Superior temporal gyrus (tissue), 1 donor: ENCODE results near the gene SLC9A2.

ENCODE experiments used
- DNase-seq: peaks from one replicate; pipeline ENCODE4 v3.0.0-alpha.2; 2016; ENCODE audit errors: extremely low spot score

SLC9A2 gene

DNA sequence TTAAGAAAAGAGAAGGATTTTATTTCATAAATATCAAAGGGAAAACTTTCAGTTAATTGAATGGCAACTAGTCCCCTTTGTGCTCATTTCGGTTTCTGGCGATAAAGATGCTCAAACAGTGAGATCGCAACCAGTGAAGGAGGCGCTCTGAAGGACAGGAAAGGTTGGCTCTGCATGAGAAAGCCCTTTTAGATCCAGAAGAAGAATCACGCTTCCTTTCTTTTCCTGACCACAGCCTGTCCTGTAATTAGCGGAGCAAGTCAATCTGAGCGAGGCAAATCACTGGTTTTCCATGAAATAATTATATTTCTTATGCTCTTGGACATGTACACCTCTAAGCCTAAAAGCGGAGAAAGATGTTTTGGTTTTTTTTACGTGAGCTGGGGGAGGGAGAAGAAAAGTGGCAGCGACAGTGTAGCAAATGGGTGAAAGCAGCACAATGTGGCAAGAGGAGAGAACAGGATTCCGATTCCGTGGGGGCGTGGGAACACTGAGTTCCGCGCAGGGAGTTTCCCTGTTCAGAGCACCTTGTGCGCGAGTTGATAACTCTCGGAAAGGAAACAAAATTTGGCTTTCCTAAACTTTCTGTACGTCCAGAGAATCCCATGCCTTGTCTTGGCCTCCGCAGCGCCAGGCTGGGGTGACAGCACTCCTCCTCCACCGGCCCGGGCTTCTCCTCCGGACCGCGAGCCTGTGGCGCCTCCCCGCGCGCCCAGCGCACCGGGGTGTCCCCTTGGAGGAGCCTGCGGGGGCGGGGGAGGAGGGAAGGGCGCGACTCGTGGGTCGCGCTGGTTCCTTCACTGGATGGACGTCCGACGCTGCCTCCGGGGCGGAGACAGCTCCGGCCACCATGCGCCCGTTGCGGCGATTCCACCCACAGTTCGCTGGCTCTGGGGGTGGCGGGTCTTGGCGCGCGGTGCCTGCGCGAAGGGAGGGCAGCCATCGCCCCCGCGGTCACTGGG lies 620 bp upstream of the SLC9A2 start:
- no peak for DNase-seq

DNA sequence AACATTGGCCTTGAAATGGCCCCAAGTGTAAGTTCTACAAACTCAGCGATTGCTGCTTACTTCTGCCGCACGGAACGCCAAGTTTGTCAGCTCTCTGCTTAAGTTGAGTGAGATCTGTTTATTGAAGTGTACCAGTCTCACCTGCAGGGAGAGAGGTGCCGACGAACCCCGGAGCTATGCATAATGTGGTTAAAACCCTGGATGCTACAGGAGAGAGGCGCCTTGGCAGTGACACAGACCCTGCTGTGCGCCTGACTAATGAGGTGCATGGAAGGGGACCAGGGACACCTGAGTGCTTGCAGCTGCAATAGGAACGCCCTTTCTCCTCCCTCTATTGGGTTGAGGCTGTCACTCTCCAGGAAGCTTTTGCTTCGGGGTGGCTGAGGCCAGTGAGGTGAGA lies 979 bp downstream of the SLC9A2 start:
- DNase-seq = no peak

DNA sequence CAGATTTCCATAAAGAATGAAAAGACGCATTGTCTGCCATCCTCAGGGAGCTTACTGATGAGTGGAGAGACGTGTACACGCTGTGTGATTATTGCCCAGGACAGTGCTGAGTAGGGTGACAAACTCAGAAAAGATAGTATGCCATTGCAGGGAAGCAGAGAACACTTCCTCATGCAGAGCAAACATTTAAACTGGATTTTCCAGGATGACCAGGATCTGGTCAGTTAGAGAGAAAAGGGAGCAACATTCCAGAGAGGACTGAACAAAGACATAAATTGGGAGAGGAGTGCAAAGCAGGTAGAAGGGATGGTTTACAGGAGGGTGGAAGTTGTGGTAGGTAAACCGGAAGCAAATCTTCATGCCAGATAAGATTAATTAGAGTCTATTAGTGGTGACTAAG lies 2.3 kb downstream of the SLC9A2 start:
- DNase-seq = no peak

DNA sequence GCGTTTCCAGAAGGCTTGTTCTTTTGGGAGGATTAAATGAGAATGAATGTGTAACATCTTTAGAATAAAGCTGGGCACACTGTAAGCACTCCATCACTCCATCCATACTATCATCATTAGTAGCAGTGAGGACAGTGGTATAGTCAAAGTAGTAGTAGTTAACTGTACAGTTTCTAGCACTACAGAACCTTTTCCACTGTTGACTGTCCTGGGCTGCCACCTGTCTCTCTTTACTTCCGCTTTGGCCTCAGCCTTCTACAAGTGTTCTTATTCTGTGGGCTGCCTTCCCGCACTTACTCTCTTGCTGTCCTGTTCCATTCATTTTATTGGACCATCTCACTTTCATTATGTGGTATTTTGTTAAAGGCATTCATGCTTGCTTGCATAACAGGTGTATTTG lies 3.3 kb downstream of the SLC9A2 start:
- DNase-seq = no peak

DNA sequence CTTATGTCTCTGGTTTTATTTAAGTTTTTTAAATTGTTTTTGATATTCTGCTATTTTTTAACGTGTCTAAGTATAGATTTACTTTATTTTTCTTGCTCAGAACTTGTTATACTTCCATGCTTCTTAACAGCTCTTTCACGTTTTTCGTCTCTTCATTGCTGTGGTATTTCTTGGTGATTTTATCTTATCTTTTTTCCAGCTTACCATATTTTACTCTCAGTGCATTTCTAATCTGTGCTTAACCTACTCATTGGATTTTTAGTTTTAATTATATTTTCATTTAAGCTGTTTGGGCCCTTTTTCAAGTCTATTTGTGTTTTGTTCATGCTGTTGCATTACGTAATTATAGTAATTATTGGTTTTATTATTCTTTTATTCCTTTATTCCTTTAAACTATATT lies 11.1 kb downstream of the SLC9A2 start:
- DNase-seq = no peak

DNA sequence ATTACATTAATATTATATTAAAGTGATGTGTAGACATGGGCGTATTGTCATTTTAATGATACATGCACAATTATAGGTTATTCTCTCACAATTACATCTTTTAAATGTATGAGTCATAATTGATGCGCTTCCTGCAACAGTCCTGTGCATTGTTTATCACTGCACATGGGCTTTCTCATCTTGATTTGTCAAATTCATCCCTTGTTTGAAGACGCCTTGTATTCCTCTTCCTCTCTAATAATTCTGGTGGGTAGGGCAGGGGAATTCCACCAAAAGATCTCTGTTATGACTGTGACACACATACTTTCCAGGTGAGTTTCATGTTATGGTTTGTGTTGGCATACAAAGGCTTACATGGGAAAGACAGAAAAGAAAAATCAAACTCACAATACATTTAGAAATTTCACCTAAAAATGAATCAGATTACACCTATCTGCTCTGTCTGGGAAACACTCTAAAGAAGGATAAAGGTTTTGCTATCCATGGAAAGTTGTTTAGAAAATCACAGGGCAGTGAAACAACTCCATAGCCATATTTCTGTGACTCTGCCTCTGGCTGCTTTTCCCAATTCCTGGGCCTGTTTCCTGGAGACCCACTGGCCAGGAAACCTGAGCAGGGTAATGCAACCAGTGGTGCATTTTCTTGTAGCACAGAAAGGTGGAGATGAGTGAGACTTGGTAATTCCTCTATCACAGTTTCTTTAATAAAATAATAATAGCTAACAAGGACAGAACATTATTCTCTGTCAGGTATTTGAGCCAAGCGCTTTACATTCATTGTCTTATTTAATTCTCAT lies 13.2 kb downstream of the SLC9A2 start:
- no peak for DNase-seq

DNA sequence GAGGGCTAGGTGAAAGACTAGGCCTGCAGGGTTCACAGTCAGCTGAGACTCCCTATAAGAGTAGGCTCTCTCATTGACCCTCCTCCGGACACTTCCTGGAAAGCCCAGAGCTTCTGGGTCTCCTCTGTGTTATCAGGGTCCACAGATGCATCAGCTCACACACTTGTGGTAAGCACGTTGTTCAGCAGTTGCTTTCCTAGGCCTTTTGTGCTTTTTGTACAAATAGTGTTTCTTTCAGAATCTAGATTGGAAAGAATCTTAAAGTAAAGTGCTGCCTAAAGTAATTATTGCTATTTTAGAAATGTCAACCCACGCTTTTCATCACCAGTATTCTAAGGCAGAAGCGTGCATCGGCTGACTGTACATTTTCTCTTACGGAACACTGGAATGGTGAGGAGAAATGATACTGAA lies 15.5 kb downstream of the SLC9A2 start:
- no peak for DNase-seq

DNA sequence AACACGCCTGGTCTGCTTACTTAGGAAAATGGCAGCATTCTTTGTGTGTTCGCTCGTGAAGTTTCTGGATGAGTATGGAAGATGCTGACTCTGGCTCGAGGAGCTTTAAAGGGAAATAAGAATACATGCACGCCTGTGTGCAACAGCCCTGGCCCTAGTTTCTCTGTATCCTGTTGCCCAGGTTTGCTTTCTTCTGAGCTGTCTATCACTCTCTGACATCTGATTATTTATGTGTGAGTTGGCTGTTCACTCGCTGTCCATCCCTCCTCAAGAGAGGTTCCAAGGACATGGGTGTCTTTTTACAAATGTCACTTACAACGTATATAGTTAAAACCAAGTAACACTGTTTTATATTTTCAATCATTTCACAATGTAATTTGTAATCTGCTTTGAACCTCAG lies 16.0 kb downstream of the SLC9A2 start:
- DNase-seq = no peak

DNA sequence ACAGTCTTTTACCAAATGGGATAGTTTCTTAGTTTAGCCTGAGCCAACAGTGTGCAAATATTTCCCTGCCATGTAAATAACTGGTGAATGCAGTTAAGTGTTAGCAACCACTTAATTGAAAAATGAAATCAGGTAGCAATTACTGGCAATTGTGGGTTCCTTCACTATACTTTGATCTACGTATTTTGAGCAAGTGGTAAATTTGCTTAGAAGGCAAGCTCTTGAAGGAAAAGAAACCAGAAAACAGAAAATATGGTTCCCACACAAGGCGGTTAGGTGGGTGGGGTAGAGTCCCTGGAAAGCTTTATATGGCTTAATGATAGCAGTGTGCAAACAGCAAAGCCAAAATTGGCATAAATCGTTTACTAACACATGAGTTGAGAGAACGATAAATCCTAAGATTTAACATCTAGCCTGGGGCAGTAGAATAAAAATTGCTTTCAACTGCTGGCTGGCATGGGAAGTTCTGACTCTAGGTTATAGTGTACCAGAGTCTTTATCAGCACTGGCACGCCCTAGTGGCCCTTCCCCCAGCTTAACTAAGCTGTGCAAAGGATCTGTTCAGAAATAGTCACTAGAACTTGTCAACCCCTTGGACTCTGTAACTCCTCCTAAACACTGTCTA lies 17.0 kb downstream of the SLC9A2 start:
- DNase-seq = no peak

DNA sequence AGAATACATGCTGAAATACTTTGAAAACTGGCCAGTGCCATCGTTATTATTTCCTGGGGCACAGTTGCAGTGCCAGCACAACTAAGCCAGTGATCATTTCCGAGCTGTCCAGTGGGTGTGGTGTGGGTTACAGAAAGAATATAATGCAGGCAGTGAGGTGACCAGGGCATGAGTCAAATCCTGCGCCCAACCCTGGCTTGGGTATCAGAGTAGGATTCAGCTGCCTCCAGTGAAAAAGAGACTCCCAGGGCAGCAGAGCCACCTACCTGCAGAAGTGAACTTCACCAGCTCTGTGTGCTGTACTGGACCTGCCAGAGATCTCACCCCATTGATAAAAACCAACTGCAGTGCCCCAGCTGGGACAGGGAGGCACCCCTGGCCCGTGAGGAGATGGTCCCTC lies 18.0 kb downstream of the SLC9A2 start:
- DNase-seq = no peak

DNA sequence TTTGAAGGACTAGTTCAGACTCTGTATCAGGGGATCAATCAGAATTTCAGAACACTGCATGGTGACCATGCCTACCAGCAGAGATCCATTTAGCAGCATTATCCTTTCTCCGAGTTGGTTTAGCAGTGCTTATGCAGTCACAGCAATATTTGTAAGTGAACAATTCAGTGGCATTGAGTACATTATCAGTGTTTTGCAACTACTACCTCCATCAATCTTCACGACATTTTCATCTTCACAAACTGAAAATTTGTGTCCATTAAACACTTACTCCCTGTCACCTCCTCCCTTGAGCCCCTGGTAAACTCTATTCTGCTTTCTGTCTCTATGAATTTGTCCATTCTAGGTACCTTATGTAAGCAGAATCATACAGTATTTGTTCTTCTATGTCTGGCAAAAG lies 20.1 kb downstream of the SLC9A2 start:
- DNase-seq = no peak

DNA sequence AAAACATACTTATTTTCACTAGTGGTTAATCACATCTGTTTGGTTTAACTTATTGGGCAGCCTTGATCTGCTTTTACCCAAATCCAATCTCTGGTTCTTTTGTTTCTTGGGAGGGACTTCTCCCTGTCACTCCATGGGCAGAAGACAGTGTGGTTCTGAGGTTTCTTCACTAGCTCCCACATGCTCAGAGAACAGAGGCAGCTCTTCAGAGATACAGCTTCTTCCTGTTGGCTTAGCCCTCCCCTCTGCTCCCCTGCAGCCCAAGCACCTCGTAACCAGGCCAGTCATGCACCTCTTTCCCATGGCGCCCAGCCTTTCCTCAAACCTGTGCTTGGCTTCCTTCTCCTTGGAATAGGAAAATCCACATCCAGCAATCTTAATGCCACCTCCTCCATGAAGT lies 32.8 kb downstream of the SLC9A2 start:
- no peak for DNase-seq

DNA sequence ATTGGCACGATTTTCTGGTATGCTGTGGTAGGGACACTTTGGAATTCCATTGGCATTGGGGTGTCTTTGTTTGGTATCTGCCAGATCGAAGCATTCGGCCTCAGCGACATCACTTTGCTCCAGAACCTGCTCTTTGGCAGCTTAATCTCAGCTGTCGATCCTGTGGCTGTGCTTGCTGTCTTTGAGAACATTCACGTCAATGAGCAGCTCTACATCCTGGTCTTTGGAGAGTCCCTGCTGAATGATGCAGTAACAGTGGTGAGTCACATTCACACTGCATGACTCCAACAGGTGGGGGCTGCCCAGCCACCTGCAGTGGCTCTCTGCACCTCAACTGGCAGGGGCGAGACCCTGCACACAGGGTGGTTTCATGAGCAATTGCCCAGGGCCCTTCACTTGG lies 38.4 kb downstream of the SLC9A2 start:
- DNase-seq = no peak

DNA sequence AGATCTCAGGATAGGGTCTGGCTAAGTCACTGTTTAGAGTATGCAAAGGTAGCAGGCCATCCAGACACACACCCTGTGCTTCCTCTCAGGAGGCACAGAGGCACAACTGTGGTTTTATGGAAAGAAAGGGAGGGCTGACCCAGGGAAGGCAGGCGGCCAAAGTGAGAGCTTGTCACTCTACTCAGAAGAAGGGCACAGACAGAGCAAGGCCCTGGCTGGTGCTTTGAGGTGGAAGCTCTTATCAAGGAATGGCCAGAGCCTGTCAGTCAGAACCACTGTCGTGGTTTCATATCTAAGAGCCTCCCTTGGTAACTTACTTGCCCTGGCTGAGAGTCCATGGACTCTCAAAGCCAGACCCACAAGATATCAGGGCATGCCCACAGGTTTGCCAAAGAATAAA lies 40.7 kb downstream of the SLC9A2 start:
- DNase-seq = no peak

DNA sequence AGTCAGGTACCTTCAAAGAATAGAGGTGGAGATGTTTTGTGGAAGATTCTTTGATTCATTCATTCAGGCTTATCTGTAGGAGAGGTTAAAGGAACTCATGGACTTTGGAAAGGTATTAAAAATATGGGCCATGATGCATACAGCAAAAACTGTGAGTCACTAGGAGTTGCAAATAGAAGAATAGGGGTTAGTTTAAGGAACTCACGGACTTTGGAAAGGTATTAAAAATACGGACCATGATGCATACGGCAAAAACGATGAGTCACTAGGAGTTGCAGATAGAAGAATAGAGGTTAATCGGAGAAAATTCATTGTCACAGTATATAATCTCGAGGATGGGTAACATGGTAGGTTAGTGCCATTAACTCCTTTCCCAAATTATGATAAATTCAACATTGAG lies 41.2 kb downstream of the SLC9A2 start:
- DNase-seq = no peak

DNA sequence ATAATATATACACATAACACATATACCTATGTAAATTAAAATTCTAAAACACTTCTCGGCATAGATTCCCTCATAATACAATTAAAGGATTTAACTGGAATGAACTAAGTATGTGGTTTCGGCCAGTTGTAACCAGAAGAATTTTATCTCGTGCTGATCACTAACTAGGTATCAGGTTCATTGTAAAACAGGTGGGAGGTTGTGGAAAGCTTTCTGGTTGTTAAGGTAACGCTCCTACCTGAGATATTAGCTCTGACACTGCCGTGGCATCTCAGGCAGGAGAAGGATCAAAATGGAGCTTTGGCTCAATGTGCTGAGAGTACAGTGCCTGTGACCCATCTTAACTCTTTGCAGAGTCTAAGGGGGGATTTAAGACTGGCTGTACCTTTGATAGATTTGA lies 42.5 kb downstream of the SLC9A2 start:
- no peak for DNase-seq

DNA sequence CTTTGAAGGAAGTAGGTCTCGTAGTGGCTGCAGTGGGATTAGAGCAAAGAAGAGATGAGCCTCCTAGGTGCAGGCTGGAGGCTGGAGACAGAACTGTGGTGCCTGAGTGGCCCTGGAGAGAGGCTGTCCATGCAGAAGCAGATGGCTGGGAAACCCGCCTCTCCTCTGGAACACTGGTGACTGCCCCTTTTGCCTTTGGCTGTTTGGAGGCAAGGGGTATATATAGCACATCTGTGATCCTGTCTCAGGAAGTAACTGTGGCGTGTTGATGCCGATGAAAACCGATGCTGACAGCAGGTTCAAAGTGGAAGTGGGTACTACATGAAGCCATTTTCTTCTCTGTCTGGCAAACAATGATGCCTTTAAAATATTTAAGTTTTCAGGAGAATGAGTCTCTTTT lies 43.5 kb downstream of the SLC9A2 start:
- DNase-seq = no peak

DNA sequence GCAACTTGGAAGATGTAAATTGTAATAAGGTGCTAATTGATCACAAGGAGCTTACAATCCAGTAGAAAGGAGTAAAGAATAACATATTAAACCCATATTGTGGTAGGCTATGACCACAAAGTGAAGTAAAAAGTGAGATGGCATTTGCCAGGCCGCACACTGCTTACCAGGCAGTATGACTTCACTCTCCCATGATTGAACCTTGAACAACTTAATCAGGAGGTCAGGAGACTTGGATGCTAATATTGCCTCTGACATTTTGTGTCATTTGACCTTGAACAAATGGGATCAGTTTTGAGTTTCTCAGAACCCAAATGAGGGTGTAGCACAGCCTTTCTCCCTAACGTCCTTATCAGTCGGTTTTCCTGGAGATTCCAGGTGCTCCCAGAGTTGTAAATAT lies 44.0 kb downstream of the SLC9A2 start:
- DNase-seq = no peak

DNA sequence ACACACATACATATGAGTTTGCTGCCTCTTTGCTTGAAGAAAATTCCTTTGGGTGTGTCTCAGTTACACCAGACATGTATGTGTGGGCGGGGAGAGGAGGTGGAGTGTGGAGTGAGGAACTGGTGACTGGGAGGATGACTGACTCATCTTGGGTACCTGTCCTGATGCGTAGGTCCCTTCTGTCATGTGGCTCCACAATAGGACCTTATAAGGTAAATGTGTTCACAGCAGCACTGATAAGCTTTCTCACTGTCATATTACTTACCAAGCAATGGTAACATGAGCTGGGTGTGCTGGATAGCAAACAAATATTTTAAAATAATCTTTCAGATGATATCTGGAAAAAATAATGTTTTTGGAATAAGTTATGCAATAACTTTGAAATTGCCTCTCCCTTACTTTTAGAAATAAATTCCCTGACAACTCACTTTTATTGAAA lies 45.1 kb downstream of the SLC9A2 start:
- DNase-seq = no peak

DNA sequence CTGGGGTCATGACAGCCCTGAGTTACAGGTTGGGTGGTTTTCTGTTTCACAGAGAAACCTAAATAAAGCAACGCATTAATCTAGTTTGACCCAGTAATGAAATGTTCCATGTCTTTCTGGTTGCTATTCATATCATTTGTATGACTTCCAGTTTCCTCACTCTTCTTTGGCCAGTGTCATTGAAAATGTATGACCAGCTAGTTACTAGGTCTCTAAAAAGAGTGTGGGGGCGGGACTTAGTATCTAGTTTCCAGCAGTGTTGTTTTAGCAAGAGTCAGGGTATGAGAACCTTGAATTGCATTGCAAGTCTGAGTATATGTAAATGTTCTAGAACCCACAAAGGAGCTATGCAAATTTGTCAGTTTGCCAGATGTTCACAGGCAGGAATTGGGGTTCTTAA lies 47.7 kb downstream of the SLC9A2 start:
- DNase-seq = no peak

DNA sequence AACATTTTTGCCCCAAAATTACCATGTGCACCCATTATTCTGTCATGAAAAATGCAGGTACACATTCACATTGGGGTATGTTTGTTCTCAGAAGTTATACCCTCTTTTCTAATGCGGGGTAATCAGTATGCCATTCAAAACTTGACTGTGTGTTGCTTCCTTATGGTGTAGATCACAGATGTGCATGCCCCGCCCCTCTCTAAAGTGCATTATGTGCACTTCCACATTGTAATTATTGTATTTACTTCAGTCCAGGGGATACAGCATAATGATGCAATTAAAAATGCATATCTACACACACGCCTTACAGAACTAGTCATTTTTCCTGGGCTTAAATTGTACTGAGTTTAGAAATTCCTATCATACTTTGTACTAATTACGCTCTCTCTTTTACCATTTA lies 48.8 kb downstream of the SLC9A2 start:
- DNase-seq = no peak

DNA sequence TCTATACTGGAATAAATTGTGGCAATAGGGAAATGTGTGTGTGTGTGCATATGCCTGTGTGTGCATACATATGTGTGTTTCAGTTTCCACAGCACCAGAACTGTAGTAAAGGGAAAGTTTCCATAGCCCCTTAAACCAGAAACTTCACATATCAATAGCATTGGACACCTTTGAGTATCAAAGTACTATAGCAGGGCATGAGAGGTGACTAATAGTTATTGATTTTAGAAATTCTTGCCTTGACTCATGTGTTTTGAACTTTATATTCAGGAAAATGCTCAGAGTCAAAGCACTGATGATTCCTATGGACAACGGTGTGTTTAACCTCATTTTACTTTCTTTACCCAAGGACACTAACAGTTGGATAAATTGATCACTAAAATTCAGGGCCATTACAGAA lies 50.0 kb downstream of the SLC9A2 start:
- no peak for DNase-seq
